Neural cell (in vitro differentiated cells): ENCODE results near the gene SLC35E1. TPM values are rescaled to one million over a fixed set of nuclear protein-coding genes. Genes with fewer than 3 reads are reported as not detected.

Source experiments
- H2AFZ ChIP-seq: fragments of 200-600, 300-800 bp; sonication (generic), shearing (Covaris generic); 2 replicates; pipeline ENCODE4 v1.6.0; 2014; ENCODE audit warnings: low read depth, mild to moderate bottlenecking, antibody characterized with exemption, low read length, moderate library complexity
- H3F3A ChIP-seq: fragments of 200-600 bp; shearing (Covaris generic); 2 replicates; pipeline ENCODE4 v1.6.1; 2016; ENCODE audit warnings: mild to moderate bottlenecking, moderate library complexity, mixed read lengths, antibody characterized with exemption, low read length; ENCODE audit not compliant: insufficient read depth, poor library complexity, severe bottlenecking
- H3K27ac ChIP-seq: fragments of 200-600, 300-800 bp; sonication (generic), shearing (Covaris generic); 2 replicates; pipeline ENCODE4 v1.5.1; 2014; ENCODE audit warnings: mild to moderate bottlenecking, low read length, moderate library complexity
- H3K27me3 ChIP-seq: fragments of 300-800, 200-600 bp; sonication (generic), shearing (Covaris generic); 2 replicates; pipeline ENCODE4 v1.6.0; 2014; ENCODE audit warnings: mild to moderate bottlenecking, low read depth, low read length, moderate library complexity; ENCODE audit not compliant: insufficient read depth
- H3K36me3 ChIP-seq: fragments of 300-800, 200-600 bp; sonication (generic), shearing (Covaris generic); 2 replicates; pipeline ENCODE4 v1.5.1; 2014; ENCODE audit warnings: mild to moderate bottlenecking, antibody characterized with exemption, low read length, moderate library complexity; ENCODE audit not compliant: insufficient read depth
- H3K4me2 ChIP-seq: fragments of 300-800, 200-600 bp; sonication (generic), shearing (Covaris generic); 2 replicates; pipeline ENCODE4 v1.6.0; 2014; ENCODE audit warnings: mild to moderate bottlenecking, low read length
- H3K4me3 ChIP-seq: fragments of 300-800, 200-600 bp; sonication (generic), shearing (Covaris generic); 2 replicates; pipeline ENCODE4 v1.5.1; 2014; ENCODE audit warnings: mild to moderate bottlenecking, low read length, moderate library complexity
- H3K79me2 ChIP-seq: fragments of 200-600 bp; shearing (Covaris generic); replicated peaks from 2 replicates; pipeline ENCODE4 v1.6.0; 2014; ENCODE audit warnings: mild to moderate bottlenecking, low read length, moderate library complexity; ENCODE audit not compliant: insufficient read depth
- H3K9ac ChIP-seq: fragments of 300-800, 200-600 bp; sonication (generic), shearing (Covaris generic); 2 replicates; pipeline ENCODE4 v1.6.1; 2016; ENCODE audit warnings: mild to moderate bottlenecking, low read length, mixed read lengths
- H3K9me2 ChIP-seq: fragments of 200-600 bp; shearing (Covaris generic); 2 replicates; pipeline ENCODE4 v1.6.1; 2016; ENCODE audit warnings: mild to moderate bottlenecking, low read length, mixed read lengths; ENCODE audit not compliant: insufficient read depth
- H3K9me3 ChIP-seq: fragments of 200-600, 300-800 bp; sonication (generic), shearing (Covaris generic); 2 replicates; pipeline ENCODE4 v1.6.1; 2016; ENCODE audit warnings: mild to moderate bottlenecking, mixed run types, low read length, moderate library complexity, mixed read lengths
- H4K20me1 ChIP-seq: fragments of 200-600 bp; shearing (Covaris generic); 2 replicates; pipeline ENCODE4 v1.6.1; 2016; ENCODE audit warnings: mild to moderate bottlenecking, mixed run types; ENCODE audit not compliant: insufficient read depth
- EP300 ChIP-seq: fragments of 450-650 bp; conservative IDR thresholded peaks from 2 replicates; pipeline ENCODE4 v1.6.1; 2014; ENCODE audit warnings: antibody characterized with exemption, mild to moderate bottlenecking, moderate library complexity; ENCODE audit not compliant: poor library complexity, severe bottlenecking
- EZH2 ChIP-seq: fragments of 200-600, 300-800 bp; shearing (Covaris generic), sonication (generic); IDR thresholded peaks from 2 replicates; pipeline ENCODE4 v1.6.1; 2014; ENCODE audit warnings: antibody characterized with exemption, low read length, borderline replicate concordance, mild to moderate bottlenecking; ENCODE audit not compliant: insufficient read depth, poor library complexity, severe bottlenecking
- MXI1 ChIP-seq: fragments of 450-650 bp; conservative IDR thresholded peaks from 2 replicates; pipeline ENCODE4 v1.6.1; 2014; ENCODE audit warnings: antibody characterized with exemption, mild to moderate bottlenecking; ENCODE audit not compliant: poor library complexity, severe bottlenecking
- POLR2AphosphoS5 ChIP-seq: IDR thresholded peaks from 2 replicates; pipeline ENCODE4 v1.6.1; 2012
- RAD21 ChIP-seq: fragments of 450-650 bp; conservative IDR thresholded peaks from 2 replicates; pipeline ENCODE4 v1.6.1; 2014; ENCODE audit warnings: antibody characterized with exemption, mild to moderate bottlenecking, moderate library complexity
- SMC3 ChIP-seq: fragments of 450-650 bp; conservative IDR thresholded peaks from 2 replicates; pipeline ENCODE4 v1.6.1; 2014; ENCODE audit warnings: antibody characterized with exemption, mild to moderate bottlenecking, moderate library complexity; ENCODE audit not compliant: poor library complexity
- TAF1 ChIP-seq: IDR thresholded peaks from 2 replicates; pipeline ENCODE4 v1.6.1; 2012; ENCODE audit warnings: low read depth
- polyA plus RNA-seq: library from polyadenylated mRNA; depleted of rRNA; stranded (reverse); fragments of >200 nt; gene quantifications from 2 replicates; pipeline ENCODE4 v1.2.3, GENCODE V29; 2014
- TF ChIP-seq, protein P1 (sequence below): fragments of 450-650 bp; IDR thresholded peaks from 2 replicates; pipeline ENCODE4 v1.5.1; 2014; ENCODE audit warnings: antibody characterized with exemption, mild to moderate bottlenecking, moderate library complexity; ENCODE audit not compliant: poor library complexity, severe bottlenecking
- TF ChIP-seq, protein P2 (sequence below): IDR thresholded peaks from 2 replicates; pipeline ENCODE4 v1.6.1; 2012; ENCODE audit warnings: borderline replicate concordance

SLC35E1 gene
- polyA plus RNA-seq, 1 donor from 2014 or later, result 23.9 TPM

DNA sequence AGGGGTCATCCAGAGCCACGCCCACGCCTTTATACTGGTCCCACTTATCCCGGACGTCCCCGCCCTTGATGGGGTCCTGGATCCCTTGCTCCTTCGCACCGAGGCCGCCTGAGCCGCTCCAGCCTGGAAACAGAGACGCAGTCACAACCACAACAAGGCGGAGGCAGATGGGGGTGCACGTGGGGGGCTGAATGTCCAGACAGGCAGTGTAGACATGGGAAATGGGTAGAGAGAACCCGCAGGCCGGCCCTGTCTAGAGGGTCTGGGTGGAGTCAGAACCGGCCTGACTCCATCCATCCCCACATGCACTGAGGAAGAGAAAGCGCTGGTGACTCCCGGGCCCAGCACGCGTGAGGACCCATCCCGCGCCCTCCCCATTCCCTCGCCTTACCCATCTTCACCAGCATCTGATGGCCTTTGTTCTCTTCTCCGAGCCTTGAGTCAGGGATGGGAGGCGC lies 53.0 kb downstream of the SLC35E1 start:
- no peak overlapping the region for H2AFZ ChIP-seq
- TF ChIP-seq, protein P1, sequence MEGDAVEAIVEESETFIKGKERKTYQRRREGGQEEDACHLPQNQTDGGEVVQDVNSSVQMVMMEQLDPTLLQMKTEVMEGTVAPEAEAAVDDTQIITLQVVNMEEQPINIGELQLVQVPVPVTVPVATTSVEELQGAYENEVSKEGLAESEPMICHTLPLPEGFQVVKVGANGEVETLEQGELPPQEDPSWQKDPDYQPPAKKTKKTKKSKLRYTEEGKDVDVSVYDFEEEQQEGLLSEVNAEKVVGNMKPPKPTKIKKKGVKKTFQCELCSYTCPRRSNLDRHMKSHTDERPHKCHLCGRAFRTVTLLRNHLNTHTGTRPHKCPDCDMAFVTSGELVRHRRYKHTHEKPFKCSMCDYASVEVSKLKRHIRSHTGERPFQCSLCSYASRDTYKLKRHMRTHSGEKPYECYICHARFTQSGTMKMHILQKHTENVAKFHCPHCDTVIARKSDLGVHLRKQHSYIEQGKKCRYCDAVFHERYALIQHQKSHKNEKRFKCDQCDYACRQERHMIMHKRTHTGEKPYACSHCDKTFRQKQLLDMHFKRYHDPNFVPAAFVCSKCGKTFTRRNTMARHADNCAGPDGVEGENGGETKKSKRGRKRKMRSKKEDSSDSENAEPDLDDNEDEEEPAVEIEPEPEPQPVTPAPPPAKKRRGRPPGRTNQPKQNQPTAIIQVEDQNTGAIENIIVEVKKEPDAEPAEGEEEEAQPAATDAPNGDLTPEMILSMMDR, result no peak
- TF ChIP-seq, protein P2, sequence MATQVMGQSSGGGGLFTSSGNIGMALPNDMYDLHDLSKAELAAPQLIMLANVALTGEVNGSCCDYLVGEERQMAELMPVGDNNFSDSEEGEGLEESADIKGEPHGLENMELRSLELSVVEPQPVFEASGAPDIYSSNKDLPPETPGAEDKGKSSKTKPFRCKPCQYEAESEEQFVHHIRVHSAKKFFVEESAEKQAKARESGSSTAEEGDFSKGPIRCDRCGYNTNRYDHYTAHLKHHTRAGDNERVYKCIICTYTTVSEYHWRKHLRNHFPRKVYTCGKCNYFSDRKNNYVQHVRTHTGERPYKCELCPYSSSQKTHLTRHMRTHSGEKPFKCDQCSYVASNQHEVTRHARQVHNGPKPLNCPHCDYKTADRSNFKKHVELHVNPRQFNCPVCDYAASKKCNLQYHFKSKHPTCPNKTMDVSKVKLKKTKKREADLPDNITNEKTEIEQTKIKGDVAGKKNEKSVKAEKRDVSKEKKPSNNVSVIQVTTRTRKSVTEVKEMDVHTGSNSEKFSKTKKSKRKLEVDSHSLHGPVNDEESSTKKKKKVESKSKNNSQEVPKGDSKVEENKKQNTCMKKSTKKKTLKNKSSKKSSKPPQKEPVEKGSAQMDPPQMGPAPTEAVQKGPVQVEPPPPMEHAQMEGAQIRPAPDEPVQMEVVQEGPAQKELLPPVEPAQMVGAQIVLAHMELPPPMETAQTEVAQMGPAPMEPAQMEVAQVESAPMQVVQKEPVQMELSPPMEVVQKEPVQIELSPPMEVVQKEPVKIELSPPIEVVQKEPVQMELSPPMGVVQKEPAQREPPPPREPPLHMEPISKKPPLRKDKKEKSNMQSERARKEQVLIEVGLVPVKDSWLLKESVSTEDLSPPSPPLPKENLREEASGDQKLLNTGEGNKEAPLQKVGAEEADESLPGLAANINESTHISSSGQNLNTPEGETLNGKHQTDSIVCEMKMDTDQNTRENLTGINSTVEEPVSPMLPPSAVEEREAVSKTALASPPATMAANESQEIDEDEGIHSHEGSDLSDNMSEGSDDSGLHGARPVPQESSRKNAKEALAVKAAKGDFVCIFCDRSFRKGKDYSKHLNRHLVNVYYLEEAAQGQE, result no peak
- no peak for TF ChIP-seq SMC3
- TF ChIP-seq EP300, result no peak
- no peak for TF ChIP-seq TAF1
- no peak for TF ChIP-seq MXI1
- H3K36me3 ChIP-seq, result no peaks in the 10 kb centered on the region
- H3K9me2 ChIP-seq, result no peaks in the 10 kb centered on the region
- no peaks in the 10 kb centered on the region for H3K79me2 ChIP-seq
- no peak overlapping the region for H3K27ac ChIP-seq
- no peaks in the 10 kb centered on the region for H3K9me3 ChIP-seq
- H3K9ac ChIP-seq, result no peak overlapping the region
- no peak overlapping the region for H3K4me3 ChIP-seq
- H3K27me3 ChIP-seq, result no peaks in the 10 kb centered on the region
- H3F3A ChIP-seq, result no peaks in the 10 kb centered on the region
- no peak overlapping the region for H3K4me2 ChIP-seq
- H4K20me1 ChIP-seq, result no peaks in the 10 kb centered on the region

DNA sequence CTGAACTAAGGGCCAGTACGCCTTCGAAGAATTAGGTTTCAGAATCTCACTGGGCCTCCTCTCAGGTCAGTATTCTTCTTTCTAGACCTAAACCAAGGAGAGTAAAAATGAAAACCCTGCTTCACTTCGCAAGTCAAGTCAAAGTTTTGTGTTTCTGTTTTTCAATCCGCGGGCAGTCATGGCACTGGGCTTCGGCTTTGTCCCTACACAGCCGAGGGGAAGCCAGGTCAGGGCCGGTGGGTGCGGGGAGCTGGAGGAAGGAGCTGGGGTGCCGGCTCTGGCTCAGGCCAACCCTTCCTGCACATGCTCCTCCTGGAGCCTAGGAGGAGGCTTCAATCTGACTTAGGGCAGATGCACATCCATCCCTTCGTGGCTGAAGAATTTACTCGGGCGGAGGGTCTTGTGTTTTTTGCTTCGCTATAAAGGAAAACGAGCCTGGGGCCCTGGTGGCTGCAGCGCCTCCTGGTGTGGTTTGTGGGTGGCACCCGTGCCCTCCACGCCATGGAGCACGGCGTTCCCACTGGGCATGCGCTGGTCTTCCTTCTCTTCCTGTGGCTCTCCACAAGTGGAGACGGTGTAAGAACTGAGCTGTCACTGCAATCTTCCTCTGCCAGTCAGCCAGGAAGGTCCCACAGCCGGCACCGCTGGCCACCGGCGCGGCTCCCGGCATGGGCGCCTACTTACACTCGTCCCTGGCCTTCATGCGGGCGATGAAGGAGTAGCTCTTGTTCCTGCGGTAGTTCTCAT lies 53.6 kb downstream of the SLC35E1 start:
- Histone ChIP-seq H3K9me3 (no peaks in the 10 kb centered on the region), H3K27ac (no peak overlapping the region), H3K4me3 (no peak overlapping the region), H4K20me1 (no peaks in the 10 kb centered on the region), H2AFZ (no peak overlapping the region), H3K9me2 (no peaks in the 10 kb centered on the region), H3K4me2 (no peak overlapping the region), H3K36me3 (no peaks in the 10 kb centered on the region), H3K9ac (no peak overlapping the region), H3F3A (no peaks in the 10 kb centered on the region), H3K79me2 (no peaks in the 10 kb centered on the region), H3K27me3 (no peaks in the 10 kb centered on the region)
- TF ChIP-seq SMC3, result no peak
- TF ChIP-seq, protein P1, result no peak
- no peak for TF ChIP-seq MXI1
- no peak for TF ChIP-seq EZH2
- TF ChIP-seq POLR2AphosphoS5, result no peak
- TF ChIP-seq, protein P2, result no peak
- no peak for TF ChIP-seq EP300
- TF ChIP-seq TAF1, result no peak
- no peak for TF ChIP-seq RAD21
